RWPE1 (cell line): ENCODE results near the gene CCDC32.

Source experiments
- CTCF ChIA-PET: fragments of 350-600 bp; sonication (Branson Sonifier 250); formaldehyde crosslinking; extraction: SDS; loops from one replicate; lab custom pipeline; 2021; lab: Yijun Ruan, JAX
- POLR2A ChIA-PET: fragments of 400-600 bp; formaldehyde crosslinking; extraction: SDS; loops from one replicate; lab custom pipeline; 2020; ENCODE audit warnings: antibody characterized with exemption; ENCODE audit not compliant: low non-redundant PET; lab: Yijun Ruan, JAX
- DNase-seq: peaks from one replicate; pipeline ENCODE4 v3.0.0; 2012; ENCODE audit warnings: low spot score
- H3K27ac ChIP-seq: fragments of 450-650 bp; 2 replicates; pipeline ENCODE4 v1.5.1; 2017
- TF ChIP-seq, protein P1 (sequence below): fragments of 450-650 bp; conservative IDR thresholded peaks from 2 replicates; pipeline ENCODE4 v1.5.1; 2017; ENCODE audit warnings: low read depth, mild to moderate bottlenecking

Gene CCDC32

DNA sequence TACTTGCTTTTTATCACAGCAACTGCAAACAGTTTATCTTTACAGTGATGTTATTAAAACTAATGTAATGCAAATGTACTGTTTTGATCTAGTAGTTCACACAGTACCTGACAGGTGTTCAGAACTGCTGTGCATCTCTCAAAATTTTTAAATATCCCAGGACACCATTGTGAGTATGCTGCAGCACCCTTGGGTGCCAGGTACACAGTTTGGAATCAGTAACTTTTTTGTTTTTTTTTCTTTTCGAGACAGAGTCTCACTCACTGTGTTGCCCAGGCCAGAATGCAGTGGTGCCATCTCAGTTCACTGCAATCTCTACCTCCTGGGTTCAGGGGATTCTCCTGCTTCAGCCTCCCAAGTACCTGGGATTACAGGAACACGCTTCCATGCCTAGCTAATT is 32.2 kb upstream of the CCDC32 start:
- POLR2A ChIA-PET = no interaction called here
- H3K27ac ChIP-seq = peak overlapping the region; percentile 11; the same call in 1 of the 2 replicates
- CTCF ChIA-PET = no interaction called here
- TF ChIP-seq, protein P1, sequence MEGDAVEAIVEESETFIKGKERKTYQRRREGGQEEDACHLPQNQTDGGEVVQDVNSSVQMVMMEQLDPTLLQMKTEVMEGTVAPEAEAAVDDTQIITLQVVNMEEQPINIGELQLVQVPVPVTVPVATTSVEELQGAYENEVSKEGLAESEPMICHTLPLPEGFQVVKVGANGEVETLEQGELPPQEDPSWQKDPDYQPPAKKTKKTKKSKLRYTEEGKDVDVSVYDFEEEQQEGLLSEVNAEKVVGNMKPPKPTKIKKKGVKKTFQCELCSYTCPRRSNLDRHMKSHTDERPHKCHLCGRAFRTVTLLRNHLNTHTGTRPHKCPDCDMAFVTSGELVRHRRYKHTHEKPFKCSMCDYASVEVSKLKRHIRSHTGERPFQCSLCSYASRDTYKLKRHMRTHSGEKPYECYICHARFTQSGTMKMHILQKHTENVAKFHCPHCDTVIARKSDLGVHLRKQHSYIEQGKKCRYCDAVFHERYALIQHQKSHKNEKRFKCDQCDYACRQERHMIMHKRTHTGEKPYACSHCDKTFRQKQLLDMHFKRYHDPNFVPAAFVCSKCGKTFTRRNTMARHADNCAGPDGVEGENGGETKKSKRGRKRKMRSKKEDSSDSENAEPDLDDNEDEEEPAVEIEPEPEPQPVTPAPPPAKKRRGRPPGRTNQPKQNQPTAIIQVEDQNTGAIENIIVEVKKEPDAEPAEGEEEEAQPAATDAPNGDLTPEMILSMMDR = no peak
- no peak for DNase-seq

DNA sequence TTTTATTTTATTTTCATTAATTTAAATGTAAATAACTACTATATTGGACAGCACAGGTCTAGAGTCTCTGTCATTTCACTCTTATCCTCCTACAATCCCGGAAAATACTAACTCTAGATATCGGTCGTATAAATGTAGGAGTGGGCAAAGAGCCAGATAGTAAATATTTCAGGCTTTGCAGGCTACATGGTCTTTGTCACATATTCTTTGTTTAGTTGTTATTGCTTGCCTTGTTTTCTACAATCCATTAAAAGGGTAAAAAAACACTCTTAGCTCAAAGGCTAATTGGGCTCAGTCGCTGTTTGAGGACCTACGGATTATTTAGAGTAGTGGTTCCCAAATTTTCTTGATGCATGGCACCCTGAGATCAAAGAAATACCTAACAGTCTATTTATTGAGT is 30.9 kb upstream of the CCDC32 start:
- no peak overlapping the region for H3K27ac ChIP-seq
- ChIA-PET CTCF (no interaction called here), POLR2A (no interaction called here)
- TF ChIP-seq, protein P1 = no peak
- no peak for DNase-seq

DNA sequence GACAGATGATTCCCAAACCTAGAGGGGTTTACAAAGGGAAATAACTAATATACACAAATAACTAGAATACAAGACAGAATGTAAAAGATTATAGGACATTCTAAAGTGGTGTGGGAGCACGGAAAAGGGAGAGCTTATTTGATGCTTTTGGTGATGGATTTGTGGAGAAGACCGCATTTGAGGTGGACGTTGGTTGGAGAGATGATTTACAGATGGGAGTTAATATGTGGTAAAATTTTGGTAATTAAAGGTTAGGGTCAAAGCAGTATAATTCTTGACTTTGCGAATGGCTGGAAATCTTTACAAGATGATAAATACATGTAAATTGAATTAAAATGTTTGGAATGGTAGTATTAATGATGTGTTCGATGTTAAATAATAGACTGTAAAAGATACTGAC is 30.4 kb upstream of the CCDC32 start:
- ChIA-PET CTCF (interaction anchor here (0.6 kb wide), 2 partner anchors 101 to 295 kb away, joined by 3 read pairs; no protein-coding TSS in a partner anchor), POLR2A (no interaction called here)
- TF ChIP-seq, protein P1 = no peak
- no peak overlapping the region for H3K27ac ChIP-seq
- no peak for DNase-seq

DNA sequence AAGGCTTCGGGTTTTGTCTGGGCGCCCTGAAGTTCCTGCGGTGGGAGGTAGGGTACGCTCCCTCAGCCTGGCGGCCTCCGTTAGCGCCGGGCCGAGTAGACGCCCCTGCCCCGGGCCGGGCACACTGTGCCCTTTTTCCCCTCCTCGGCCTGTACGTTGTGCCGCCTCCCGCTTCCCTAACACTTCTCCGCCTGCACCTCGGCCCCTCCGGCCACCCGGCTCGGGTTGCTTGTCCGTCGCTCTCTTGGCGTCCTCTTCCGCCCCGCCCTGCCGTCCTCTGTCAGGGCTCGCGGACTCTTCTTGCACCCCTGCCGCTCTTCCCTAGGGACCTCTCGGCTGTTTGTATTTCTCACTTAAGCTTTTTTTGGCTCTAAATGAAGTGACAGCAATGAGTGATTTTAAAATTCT is 29.6 kb upstream of the CCDC32 start:
- TF ChIP-seq, protein P1 = no peak

DNA sequence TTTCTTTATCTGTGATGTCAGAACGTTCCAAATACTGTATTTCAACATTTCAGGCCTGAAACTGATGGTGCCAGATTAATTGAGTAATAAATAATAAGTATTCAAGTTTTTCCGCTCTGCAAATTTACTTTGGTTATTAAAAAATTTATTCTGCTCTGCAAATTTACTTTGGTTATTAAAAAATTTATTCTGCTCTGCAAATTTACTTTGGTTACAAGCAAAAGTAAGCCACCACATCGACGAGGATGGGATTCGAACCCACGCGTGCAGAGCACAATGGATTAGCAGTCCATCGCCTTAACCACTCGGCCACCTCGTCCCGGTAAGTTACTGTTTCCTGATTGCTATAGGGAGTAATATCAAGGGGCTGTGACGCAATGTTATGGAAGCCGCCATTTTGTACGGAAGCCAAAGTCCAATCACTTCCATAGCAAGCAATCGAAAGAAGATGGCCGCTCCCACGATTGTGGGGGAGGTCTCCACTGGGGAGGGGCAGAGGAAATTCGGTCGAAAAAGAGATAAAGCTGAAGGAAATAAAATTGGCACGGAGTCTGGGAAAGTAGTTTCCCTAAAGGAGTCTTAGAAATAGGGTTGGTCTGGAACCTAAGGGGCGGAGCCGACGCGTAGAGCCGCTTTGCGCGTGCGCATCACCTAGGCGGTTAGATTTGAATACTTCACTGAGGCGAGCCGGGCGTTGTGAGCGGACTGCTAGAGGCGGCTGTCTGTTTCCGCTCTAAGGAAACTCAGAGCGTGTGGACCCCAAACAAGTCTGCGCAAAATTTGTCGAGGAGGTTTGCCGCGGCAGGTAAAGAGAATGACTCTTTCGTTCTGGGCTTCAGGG is 29.0 kb upstream of the CCDC32 start, which contains the start of gene KNL1:
TSS of gene KNL1 (plus strand) at position 662 of the 841 bp plus-strand sequence. CDS start 8,683 bp downstream, outside the sequence.
- TF ChIP-seq, protein P1 = no peak
- CTCF ChIA-PET = no interaction called here
- POLR2A ChIA-PET = no interaction called here
- peak; percentile 96 for DNase-seq
- peak within 1 kb of the TSS; percentile 95 for H3K27ac ChIP-seq

More for the DNA sequence above, 29.6 kb upstream of the CCDC32 start:
- peak; percentile 73 for DNase-seq
- peak overlapping the region; percentile 95 for H3K27ac ChIP-seq
- ChIA-PET POLR2A (no interaction called here), CTCF (no interaction called here)

DNA sequence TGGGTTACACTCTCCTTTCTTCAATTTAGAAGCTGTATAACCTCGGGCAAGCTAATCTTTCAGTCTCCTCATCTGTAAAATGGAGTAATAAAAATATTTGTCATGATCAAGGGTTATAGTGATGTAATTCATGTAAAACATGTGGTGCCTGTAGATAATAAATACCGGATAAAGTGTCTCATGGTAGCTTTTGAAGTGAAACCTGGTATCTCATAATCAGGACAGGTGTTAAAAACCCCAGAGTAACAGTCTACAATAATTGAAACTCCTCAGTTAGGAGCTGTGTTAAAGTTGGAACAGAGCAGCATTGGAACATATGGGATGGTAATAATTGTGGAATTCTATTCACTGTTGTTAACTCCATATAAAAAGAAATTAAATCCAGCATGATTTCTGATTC is 28.3 kb upstream of the CCDC32 start:
- no peak overlapping the region for H3K27ac ChIP-seq
- TF ChIP-seq, protein P1 = no peak
- ChIA-PET POLR2A (no interaction called here), CTCF (no interaction called here)
- no peak for DNase-seq
